B cell (primary cell): ENCODE results near the gene INA.

Source experiments
- CTCF ChIP-seq: fragments of 200-600 bp; IDR thresholded peaks from one replicate; pipeline ENCODE4 v1.8.0; 2022; ENCODE audit warnings: antibody characterized with exemption, mild to moderate bottlenecking
- EZH2 ChIP-seq: IDR thresholded peaks from 2 replicates; pipeline ENCODE4 v1.6.1; 2012; ENCODE audit warnings: borderline replicate concordance, low read depth, mild to moderate bottlenecking, moderate library complexity, low read length; ENCODE audit not compliant: insufficient read depth, poor library complexity, severe bottlenecking

GRCh38 chr10:103241262-103242011 lies 35.5 kb upstream of the INA start:
- no peak for TF ChIP-seq CTCF
- no peak for TF ChIP-seq EZH2
